Kidney (tissue), 14 donors: ENCODE data around the gene PPDPF. TPM values are rescaled to one million over a fixed set of nuclear protein-coding genes. Genes with fewer than 3 reads are reported as not detected.
A peak's percentile ranks its signal among the peaks of the same experiment; 100 is the strongest.

Source experiments
- DNase-seq, 5 donors: peaks; one replicate each; pipeline ENCODE4 v3.0.0-alpha.2; 2013 to 2020
- FAIRE-seq: peaks from 2 replicates; lab custom pipeline; 2012; peaks lifted over from hg19 to GRCh38; lab: Jason Lieb, UNC
- H3K27ac ChIP-seq, 2 donors: one replicate each; pipeline ENCODE4 v1.7.0; 2013; ENCODE audit warnings: low read depth in 2 of 2, low read length in 2 of 2, inconsistent platforms in 1 of 2
- H3K27me3 ChIP-seq: one replicate; pipeline ENCODE4 v1.7.1; 2013; ENCODE audit warnings: low read length, inconsistent platforms; ENCODE audit not compliant: control insufficient read depth, insufficient read depth
- H3K36me3 ChIP-seq, 3 donors: one replicate each; pipeline versions ENCODE4 v1.7.0 to v1.7.1; 2013; ENCODE audit warnings: low read length in 3 of 3, control low read depth in 1 of 3, inconsistent platforms in 1 of 3; ENCODE audit not compliant: insufficient read depth in 3 of 3, control insufficient read depth in 2 of 3
- H3K4me1 ChIP-seq, 3 donors: one replicate each; pipeline versions ENCODE4 v1.7.0 to v1.7.1; 2013; ENCODE audit warnings: low read length in 3 of 3, inconsistent platforms in 1 of 3, low read depth in 1 of 3; ENCODE audit not compliant: control insufficient read depth in 2 of 3, insufficient read depth in 2 of 3
- H3K4me3 ChIP-seq, 3 donors: one replicate each; pipeline versions ENCODE4 v1.7.0 to v1.8.1; 2013; ENCODE audit warnings: low read length in 3 of 3, control low read depth in 1 of 3, inconsistent platforms in 1 of 3
- H3K9ac ChIP-seq, 3 donors: one replicate each; pipeline versions ENCODE4 v1.7.0 to v1.7.1; 2013; ENCODE audit warnings: low read length in 3 of 3, control low read depth in 1 of 3, inconsistent platforms in 1 of 3
- H3K9me3 ChIP-seq, 3 donors: one replicate each; pipeline versions ENCODE4 v1.7.0 to v1.7.1; 2013; ENCODE audit warnings: low read length in 3 of 3, control low read depth in 1 of 3, inconsistent platforms in 1 of 3; ENCODE audit not compliant: control insufficient read depth in 2 of 3, insufficient read depth in 1 of 3
- intact Hi-C: fragments of 100-400 bp; cut with DNase I; formaldehyde crosslinking; loops from one replicate; pipeline ENCODE4 v1.11.1; 2022
- polyA plus RNA-seq: library from polyadenylated mRNA; stranded (reverse); fragments of 350-450 nt; fragmentation: Illumina TruSeq; extraction: RNeasy Lipid Tissue Mini Kit (QIAGEN cat#74804); gene quantifications from one replicate; pipeline ENCODE4 v1.2.3, GENCODE V29; 2014; ENCODE audit warnings: low read depth, low replicate concordance; ENCODE audit not compliant: insufficient read depth
- total RNA-seq: library from RNA; stranded (reverse); fragmentation: NEBNext Ultra II Directional; extraction: Animal tissue kit (Norgen Biotek cat#: 25700); gene quantifications from one replicate; pipeline ENCODE4 v1.2.1, GENCODE V29; 2021
- TF ChIP-seq, protein P1 (sequence below): IDR thresholded peaks from 3 replicates; pipeline ENCODE4 v1.5.1; 2012; ENCODE audit warnings: mild to moderate bottlenecking, moderate library complexity, borderline replicate concordance; ENCODE audit not compliant: insufficient read depth; ENCODE audit errors: extremely low read depth
- donor health status: control.
- donor health status: control.
- donor health status: control.
- donor health status: control.
- donor health status: control.
- donor health status: DM: yes; HTN: yes; CAD: no.
- donor health status: Normal renal cell carcinoma (clear cell type).

Gene PPDPF
- total and polyA plus RNA-seq, 2 donors from 2014 or later: 578 to 961 TPM

DNA sequence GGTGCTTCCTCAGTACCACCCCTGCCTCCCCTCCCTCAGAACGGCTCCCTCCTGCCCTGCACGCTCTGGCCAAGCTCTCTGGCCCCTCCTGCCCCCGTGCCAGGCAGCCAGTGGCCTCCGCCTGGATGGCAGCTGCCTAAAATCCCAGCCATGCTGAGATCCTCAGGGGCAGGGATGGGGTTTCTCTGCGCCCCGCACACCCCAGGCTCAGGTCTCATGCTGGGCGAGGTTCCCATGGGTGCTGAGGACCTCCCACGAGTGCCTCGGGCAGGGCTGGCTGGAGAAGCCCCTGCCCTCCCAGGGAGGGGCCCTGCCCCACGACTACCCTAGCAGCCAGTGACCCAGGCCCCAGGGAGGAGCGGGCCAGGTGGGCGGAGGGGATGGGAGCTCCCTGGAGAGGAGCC lies 13.9 kb downstream of the PPDPF start:
- Histone ChIP-seq H3K36me3 (no peaks in the 10 kb centered on the region), H3K9me3 (no peaks in the 10 kb centered on the region), H3K27ac (no peak overlapping the region), H3K4me1 (peaks cover 0 to 4% (median 0%) of the 10 kb centered on the region in 3 donors), H3K4me3 (no peak overlapping the region), H3K27me3 (no peaks in the 10 kb centered on the region), H3K9ac (no peak overlapping the region)
- DNase-seq (peak in 1 of 5 donors; percentile 48), FAIRE-seq (no peak)
- TF ChIP-seq, protein P1, sequence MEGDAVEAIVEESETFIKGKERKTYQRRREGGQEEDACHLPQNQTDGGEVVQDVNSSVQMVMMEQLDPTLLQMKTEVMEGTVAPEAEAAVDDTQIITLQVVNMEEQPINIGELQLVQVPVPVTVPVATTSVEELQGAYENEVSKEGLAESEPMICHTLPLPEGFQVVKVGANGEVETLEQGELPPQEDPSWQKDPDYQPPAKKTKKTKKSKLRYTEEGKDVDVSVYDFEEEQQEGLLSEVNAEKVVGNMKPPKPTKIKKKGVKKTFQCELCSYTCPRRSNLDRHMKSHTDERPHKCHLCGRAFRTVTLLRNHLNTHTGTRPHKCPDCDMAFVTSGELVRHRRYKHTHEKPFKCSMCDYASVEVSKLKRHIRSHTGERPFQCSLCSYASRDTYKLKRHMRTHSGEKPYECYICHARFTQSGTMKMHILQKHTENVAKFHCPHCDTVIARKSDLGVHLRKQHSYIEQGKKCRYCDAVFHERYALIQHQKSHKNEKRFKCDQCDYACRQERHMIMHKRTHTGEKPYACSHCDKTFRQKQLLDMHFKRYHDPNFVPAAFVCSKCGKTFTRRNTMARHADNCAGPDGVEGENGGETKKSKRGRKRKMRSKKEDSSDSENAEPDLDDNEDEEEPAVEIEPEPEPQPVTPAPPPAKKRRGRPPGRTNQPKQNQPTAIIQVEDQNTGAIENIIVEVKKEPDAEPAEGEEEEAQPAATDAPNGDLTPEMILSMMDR: no peak
- intact Hi-C loops: no loop called here

GRCh38 chr20:63534831-63535651 lies 14.5 kb downstream of the PPDPF start:
- TF ChIP-seq, protein P1: no peak
- Histone ChIP-seq H3K9ac (no peak overlapping the region), H3K27ac (no peak overlapping the region), H3K9me3 (no peaks in the 10 kb centered on the region), H3K36me3 (no peaks in the 10 kb centered on the region), H3K27me3 (no peaks in the 10 kb centered on the region), H3K4me1 (peaks cover 0 to 4% (median 0%) of the 10 kb centered on the region in 3 donors), H3K4me3 (no peak overlapping the region)
- FAIRE-seq (no peak), DNase-seq (peak in 3 of 5 donors; percentile 11 to 86 (median 63))
- intact Hi-C loops: loop anchor here (5.0 kb wide), 1 partner anchor 442 kb away; the partner anchor contains the start of gene SAMD10

DNA sequence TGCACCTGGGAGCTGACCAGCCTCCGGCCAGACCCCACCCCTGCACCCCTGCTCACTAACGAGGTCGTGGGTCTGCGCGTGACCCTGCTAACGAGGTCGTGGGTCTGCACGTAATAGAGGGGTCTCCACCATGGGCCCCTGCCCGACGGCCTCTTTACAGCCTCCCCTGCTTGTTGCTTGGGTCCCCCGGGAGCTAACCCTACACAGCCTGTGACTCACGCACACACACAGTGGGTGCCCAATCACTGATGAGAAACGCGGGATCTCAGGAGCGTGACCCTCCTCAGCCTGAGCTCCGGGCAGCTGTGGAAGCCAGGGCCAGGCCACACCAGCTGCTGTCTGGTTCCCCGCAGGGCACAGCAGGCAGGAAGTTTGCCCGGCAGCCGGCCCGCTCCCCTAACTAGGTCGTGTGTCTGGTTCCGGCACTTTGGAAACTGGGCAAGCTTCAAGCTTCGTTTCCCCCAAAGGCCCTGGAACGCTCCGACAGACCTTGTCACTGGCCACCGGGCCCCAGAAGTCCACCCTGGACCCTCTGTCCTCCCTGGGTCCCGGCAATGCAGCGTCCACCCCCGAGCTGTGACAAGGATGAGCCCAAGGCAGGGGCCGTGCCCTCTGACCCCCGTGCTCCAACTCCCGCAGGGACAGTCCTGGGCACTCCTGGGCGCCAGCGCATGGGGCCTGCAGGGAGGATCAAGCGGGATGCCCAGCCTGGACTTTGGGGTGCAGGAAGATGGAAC lies 15.8 kb downstream of the PPDPF start:
- FAIRE-seq: no peak
- Histone ChIP-seq H3K27ac (peak overlapping the region in 1 of 2 donors; percentile 13), H3K36me3 (no peaks in the 10 kb centered on the region), H3K9ac (no peak overlapping the region), H3K27me3 (no peaks in the 10 kb centered on the region), H3K4me1 (peaks cover 0 to 4% (median 0%) of the 10 kb centered on the region in 3 donors), H3K9me3 (no peaks in the 10 kb centered on the region), H3K4me3 (no peak overlapping the region)
- DNase-seq: peak in 1 of 5 donors; percentile 85
- TF ChIP-seq, protein P1: no peak
- intact Hi-C loops: loop anchor here (5.0 kb wide), 1 partner anchor 441 kb away; the partner anchor contains the start of gene SAMD10
